KMS-11 (cell line): Measurements from ENCODE around the gene CASD1.

Experiments
- H2AFZ ChIP-seq: fragments of 200-600 bp; sonication (generic); 2 replicates; pipeline ENCODE4 v1.6.1; 2016; ENCODE audit warnings: antibody characterized with exemption, mixed run types, low read depth
- H3K27ac ChIP-seq: fragments of 200-600 bp; sonication (generic); 2 replicates; pipeline ENCODE4 v1.6.1; 2016; ENCODE audit warnings: mild to moderate bottlenecking, mixed run types
- H3K27me3 ChIP-seq: fragments of 200-600 bp; sonication (generic); 2 replicates; pipeline ENCODE4 v1.6.1; 2017; ENCODE audit warnings: mild to moderate bottlenecking, low read depth, mixed run types, moderate library complexity; ENCODE audit not compliant: insufficient read depth
- H3K36me3 ChIP-seq: fragments of 200-600 bp; sonication (generic); 2 replicates; pipeline ENCODE4 v1.6.1; 2017; ENCODE audit warnings: mild to moderate bottlenecking, mixed run types; ENCODE audit not compliant: insufficient read depth
- H3K4me1 ChIP-seq: fragments of 200-600 bp; sonication (generic); 2 replicates; pipeline ENCODE4 v1.6.1; 2016; ENCODE audit warnings: mild to moderate bottlenecking, low read depth, mixed run types; ENCODE audit not compliant: poor library complexity, severe bottlenecking
- H3K4me2 ChIP-seq: fragments of 200-600 bp; sonication (generic); 2 replicates; pipeline ENCODE4 v1.7.0; 2016; ENCODE audit warnings: mild to moderate bottlenecking, mixed run types
- H3K4me3 ChIP-seq: fragments of 200-600 bp; sonication (generic); IDR thresholded peaks from 2 replicates; pipeline ENCODE4 v1.6.1; 2017; ENCODE audit warnings: low read depth, low read length, mixed read lengths; ENCODE audit not compliant: insufficient read depth
- H3K79me2 ChIP-seq: fragments of 200-600 bp; sonication (generic); 2 replicates; pipeline ENCODE4 v1.6.1; 2016; ENCODE audit warnings: low read depth, mixed run types; ENCODE audit not compliant: insufficient read depth
- H3K9ac ChIP-seq: fragments of 200-600 bp; sonication (generic); 2 replicates; pipeline ENCODE4 v1.6.1; 2016; ENCODE audit warnings: mild to moderate bottlenecking, mixed run types
- H4K20me1 ChIP-seq: fragments of 200-600 bp; sonication (generic); 2 replicates; pipeline ENCODE4 v1.6.1; 2016; ENCODE audit warnings: mild to moderate bottlenecking, mixed run types; ENCODE audit not compliant: insufficient read depth
- CTCF ChIP-seq: fragments of 200-600 bp; sonication (generic); conservative IDR thresholded peaks from 2 replicates; pipeline ENCODE4 v1.6.1; 2017; ENCODE audit warnings: low read depth, mild to moderate bottlenecking, antibody characterized with exemption, low read length, moderate library complexity, mixed read lengths

CASD1 gene

GRCh38 chr7:94482796-94483195, 26.8 kb upstream of the CASD1 start:
- no peak for TF ChIP-seq CTCF
- no peak overlapping the region for H3K4me2 ChIP-seq
- no peaks in the 10 kb centered on the region for H4K20me1 ChIP-seq
- H3K36me3 ChIP-seq, result no peaks in the 10 kb centered on the region
- no peaks in the 10 kb centered on the region for H3K79me2 ChIP-seq
- H3K27ac ChIP-seq, result no peak overlapping the region
- no peak overlapping the region for H3K4me3 ChIP-seq
- no peaks in the 10 kb centered on the region for H3K4me1 ChIP-seq
- no peaks in the 10 kb centered on the region for H3K27me3 ChIP-seq
- no peak overlapping the region for H3K9ac ChIP-seq
- H2AFZ ChIP-seq, result no peak overlapping the region

- no peaks in the 10 kb centered on the region for H3K27me3 ChIP-seq
- H3K4me2 ChIP-seq, result no peak overlapping the region
Observed at GRCh38 chr7:94483843-94484242, 25.8 kb upstream of the CASD1 start.

GRCh38 chr7:94486216-94486615, 23.4 kb upstream of the CASD1 start:
- H3K9ac ChIP-seq, result no peak overlapping the region
- no peaks in the 10 kb centered on the region for H3K27me3 ChIP-seq
- H3K4me1 ChIP-seq, result no peaks in the 10 kb centered on the region
- H4K20me1 ChIP-seq, result no peaks in the 10 kb centered on the region
- no peaks in the 10 kb centered on the region for H3K36me3 ChIP-seq
- no peak overlapping the region for H3K27ac ChIP-seq
- H3K79me2 ChIP-seq, result no peaks in the 10 kb centered on the region
- no peak overlapping the region for H3K4me2 ChIP-seq
- H2AFZ ChIP-seq, result no peak overlapping the region
- TF ChIP-seq CTCF, result no peak
- H3K4me3 ChIP-seq, result no peak overlapping the region

More at GRCh38 chr7:94483843-94484242, 25.8 kb upstream of the CASD1 start:
- Histone ChIP-seq H3K27ac (no peak overlapping the region), H3K9ac (no peak overlapping the region), H4K20me1 (no peaks in the 10 kb centered on the region), H3K4me1 (no peaks in the 10 kb centered on the region), H3K79me2 (no peaks in the 10 kb centered on the region), H3K4me3 (no peak overlapping the region), H2AFZ (no peak overlapping the region), H3K36me3 (no peaks in the 10 kb centered on the region)
- TF ChIP-seq CTCF, result no peak

GRCh38 chr7:94491410-94491809, 18.2 kb upstream of the CASD1 start:
- H3K4me3 ChIP-seq, result no peak overlapping the region
- no peak overlapping the region for H3K9ac ChIP-seq
- no peaks in the 10 kb centered on the region for H3K36me3 ChIP-seq
- peaks cover 10% of the 10 kb centered on the region for H3K4me1 ChIP-seq
- H3K79me2 ChIP-seq, result no peaks in the 10 kb centered on the region
- H2AFZ ChIP-seq, result no peak overlapping the region
- no peaks in the 10 kb centered on the region for H4K20me1 ChIP-seq
- TF ChIP-seq CTCF, result no peak
- H3K27me3 ChIP-seq, result no peaks in the 10 kb centered on the region
- no peak overlapping the region for H3K27ac ChIP-seq
- no peak overlapping the region for H3K4me2 ChIP-seq

GRCh38 chr7:94492601-94493000, 17.0 kb upstream of the CASD1 start:
- H2AFZ ChIP-seq, result no peak overlapping the region
- peak overlapping the region; percentile 8; the same call in 1 of the 2 replicates for H3K27ac ChIP-seq
- no peaks in the 10 kb centered on the region for H3K36me3 ChIP-seq
- no peaks in the 10 kb centered on the region for H4K20me1 ChIP-seq
- no peak for TF ChIP-seq CTCF
- H3K79me2 ChIP-seq, result no peaks in the 10 kb centered on the region
- H3K9ac ChIP-seq, result no peak overlapping the region
- H3K4me3 ChIP-seq, result no peak overlapping the region
- peaks cover 10% of the 10 kb centered on the region for H3K4me1 ChIP-seq
- 0 out of 2 replicates have a peak overlapping the region, but pooled peaks have one; percentile 12 for H3K4me2 ChIP-seq
- H3K27me3 ChIP-seq, result no peaks in the 10 kb centered on the region
